Measurements from ENCODE around the gene SLC46A2.

SLC46A2 gene

GRCh38 chr9:112831969-112832368 is 58.7 kb downstream of the SLC46A2 start:
- DNase-seq (ENCODE audit: extremely low read depth in 1 of 2, low read depth in 1 of 2) = no peak

DNA sequence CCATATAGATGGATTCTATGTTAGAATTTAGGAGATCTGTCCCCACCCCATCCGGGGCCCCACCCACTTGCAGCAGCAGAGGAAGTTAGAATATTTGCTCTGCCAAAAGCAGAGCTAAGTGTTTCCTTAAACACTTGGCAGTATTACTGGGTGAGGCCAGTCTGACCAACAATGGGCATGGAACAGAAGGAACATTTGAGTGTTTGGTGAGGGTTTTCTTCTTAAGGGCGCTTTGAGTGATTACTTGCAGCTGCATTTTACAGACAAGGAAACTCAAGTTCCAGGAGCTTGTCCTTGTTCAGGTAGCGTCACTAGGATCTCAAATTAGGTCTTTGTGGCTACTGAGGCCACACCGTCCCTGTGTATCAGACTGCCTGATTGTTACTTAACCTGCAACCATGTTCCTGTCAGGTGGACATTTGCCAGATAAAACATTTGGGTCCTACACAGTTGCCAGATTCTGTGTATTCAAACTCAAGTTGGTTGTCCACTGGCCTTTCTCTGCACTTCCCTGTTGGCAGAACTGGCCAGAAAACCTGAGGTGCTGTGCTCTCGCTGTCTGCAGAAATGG is 59.3 kb downstream of the SLC46A2 start:
- DNase-seq (ENCODE audit: extremely low read depth in 1 of 2, low read depth in 1 of 2) = no peak
